ENCODE measurements around the gene RBM20.

Gene RBM20

GRCh38 chr10:110739811-110740271 lies 95.7 kb downstream of the RBM20 start:
- no peak for DNase-seq (ENCODE audit: low read depth)

- no peak for DNase-seq (ENCODE audit: low read depth)
Measured at GRCh38 chr10:110742801-110743200, 98.7 kb downstream of the RBM20 start.

GRCh38 chr10:110744782-110745181 lies 100.6 kb downstream of the RBM20 start:
- no peak for DNase-seq (ENCODE audit: low read depth)

GRCh38 chr10:110746254-110746826 lies 102.2 kb downstream of the RBM20 start:
- DNase-seq (ENCODE audit: low read depth), result peak; percentile 26

GRCh38 chr10:110746969-110747608 lies 103.0 kb downstream of the RBM20 start:
- no peak for DNase-seq (ENCODE audit: low read depth)

- no peak for DNase-seq (ENCODE audit: low read depth)
Measured at GRCh38 chr10:110747609-110748464, 103.7 kb downstream of the RBM20 start.

GRCh38 chr10:110748970-110749369 lies 104.8 kb downstream of the RBM20 start:
- DNase-seq (ENCODE audit: low read depth), result no peak

- DNase-seq (ENCODE audit: low read depth), result no peak
Measured at GRCh38 chr10:110750931-110751330, 106.8 kb downstream of the RBM20 start.

GRCh38 chr10:110751850-110752249 lies 107.7 kb downstream of the RBM20 start:
- no peak for DNase-seq (ENCODE audit: low read depth)

- no peak for DNase-seq (ENCODE audit: low read depth)
Measured at GRCh38 chr10:110753462-110753861, 109.3 kb downstream of the RBM20 start.

GRCh38 chr10:110754375-110755105 lies 110.4 kb downstream of the RBM20 start:
- no peak for DNase-seq (ENCODE audit: low read depth)

- DNase-seq (ENCODE audit: low read depth), result no peak
Measured at GRCh38 chr10:110755781-110756180, 111.6 kb downstream of the RBM20 start.

- no peak for DNase-seq (ENCODE audit: low read depth)
Measured at GRCh38 chr10:110756876-110757275, 112.7 kb downstream of the RBM20 start.

- no peak for DNase-seq (ENCODE audit: low read depth)
Measured at GRCh38 chr10:110757586-110757985, 113.5 kb downstream of the RBM20 start.

GRCh38 chr10:110758128-110758765 lies 114.1 kb downstream of the RBM20 start:
- no peak for DNase-seq (ENCODE audit: low read depth)

- DNase-seq (ENCODE audit: low read depth), result no peak
Measured at GRCh38 chr10:110758898-110759297, 114.8 kb downstream of the RBM20 start.

- no peak for DNase-seq (ENCODE audit: low read depth)
Measured at GRCh38 chr10:110759523-110759922, 115.4 kb downstream of the RBM20 start.

- DNase-seq (ENCODE audit: low read depth), result no peak
Measured at GRCh38 chr10:110762109-110762848, 118.1 kb downstream of the RBM20 start.

GRCh38 chr10:110762849-110763211 lies 118.7 kb downstream of the RBM20 start:
- no peak for DNase-seq (ENCODE audit: low read depth)

GRCh38 chr10:110764378-110764777 lies 120.2 kb downstream of the RBM20 start:
- DNase-seq (ENCODE audit: low read depth), result no peak
